ENCODE results near the gene INO80E.

DNA sequence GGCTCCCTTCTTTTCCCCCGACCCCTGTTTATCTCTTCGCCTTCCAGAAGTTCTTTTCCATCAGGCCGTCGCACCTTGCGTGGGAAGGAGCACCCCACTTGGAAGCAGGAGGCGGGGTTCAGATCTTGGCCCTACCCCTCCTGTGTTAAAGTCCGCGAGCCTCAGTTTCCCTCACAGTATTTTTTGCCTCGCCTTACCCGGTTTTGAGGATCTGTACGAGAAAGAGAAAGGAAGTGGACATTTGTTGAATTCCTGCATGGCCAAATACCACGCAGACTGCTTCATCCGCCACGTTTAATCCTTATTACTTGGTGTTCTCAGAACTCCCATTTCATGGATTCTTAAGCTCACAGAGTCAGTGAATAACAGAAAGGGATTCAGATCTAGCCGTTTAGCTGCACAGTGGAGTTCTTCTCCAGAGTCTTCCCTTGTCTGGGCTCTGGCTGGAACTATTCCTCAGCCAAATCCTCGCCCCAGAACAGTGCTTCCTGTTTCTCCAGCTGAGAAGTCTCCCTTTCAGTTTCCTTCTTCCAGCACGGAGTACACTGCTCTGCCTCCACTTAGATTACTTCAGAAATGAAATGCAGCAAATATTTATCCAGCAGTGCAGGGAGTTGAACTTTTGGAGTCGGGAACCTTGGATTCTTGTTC, 33.6 kb upstream of the INO80E start:
- TF ChIP-seq, protein P1, sequence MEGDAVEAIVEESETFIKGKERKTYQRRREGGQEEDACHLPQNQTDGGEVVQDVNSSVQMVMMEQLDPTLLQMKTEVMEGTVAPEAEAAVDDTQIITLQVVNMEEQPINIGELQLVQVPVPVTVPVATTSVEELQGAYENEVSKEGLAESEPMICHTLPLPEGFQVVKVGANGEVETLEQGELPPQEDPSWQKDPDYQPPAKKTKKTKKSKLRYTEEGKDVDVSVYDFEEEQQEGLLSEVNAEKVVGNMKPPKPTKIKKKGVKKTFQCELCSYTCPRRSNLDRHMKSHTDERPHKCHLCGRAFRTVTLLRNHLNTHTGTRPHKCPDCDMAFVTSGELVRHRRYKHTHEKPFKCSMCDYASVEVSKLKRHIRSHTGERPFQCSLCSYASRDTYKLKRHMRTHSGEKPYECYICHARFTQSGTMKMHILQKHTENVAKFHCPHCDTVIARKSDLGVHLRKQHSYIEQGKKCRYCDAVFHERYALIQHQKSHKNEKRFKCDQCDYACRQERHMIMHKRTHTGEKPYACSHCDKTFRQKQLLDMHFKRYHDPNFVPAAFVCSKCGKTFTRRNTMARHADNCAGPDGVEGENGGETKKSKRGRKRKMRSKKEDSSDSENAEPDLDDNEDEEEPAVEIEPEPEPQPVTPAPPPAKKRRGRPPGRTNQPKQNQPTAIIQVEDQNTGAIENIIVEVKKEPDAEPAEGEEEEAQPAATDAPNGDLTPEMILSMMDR (IDR thresholded peaks at IDR 0.05): no peak
- TF ChIP-seq POLR2A (IDR thresholded peaks at IDR 0.05) (no peak), EP300 (IDR thresholded peaks at IDR 0.05) (no peak)

Measured in ovary (tissue), 3 donors.